GM23338 (cell line): ENCODE results near the gene MON1B. TPM values are rescaled to one million over a fixed set of nuclear protein-coding genes. Genes with fewer than 3 reads are reported as not detected.

Experiments used
- ATAC-seq: fragments of 200-7000 bp; cut with Tn5 transposase; 3 replicates; pipeline ENCODE4 v1.9.1; 2020
- DNase-seq: peaks from one replicate; pipeline ENCODE4 v3.0.0-alpha.2; 2015; ENCODE audit warnings: low spot score
- H2AFZ ChIP-seq: fragments of 200-600 bp; sonication (generic); 2 replicates; pipeline ENCODE4 v1.8.0; 2016; ENCODE audit warnings: antibody characterized with exemption, mild to moderate bottlenecking, moderate library complexity
- H3F3A ChIP-seq: fragments of 200-600 bp; sonication (generic); replicated peaks from 2 replicates; pipeline ENCODE4 v1.8.0; 2017; ENCODE audit warnings: antibody characterized with exemption, mixed run types, low read depth
- H3K27ac ChIP-seq: fragments of 200-600 bp; sonication (generic); 2 replicates; pipeline ENCODE4 v1.6.1; 2016; ENCODE audit warnings: low read depth
- H3K27me3 ChIP-seq: fragments of 200-600 bp; sonication (generic); 2 replicates; pipeline ENCODE4 v1.8.0; 2016; ENCODE audit warnings: mild to moderate bottlenecking, mixed run types, moderate library complexity; ENCODE audit not compliant: insufficient read depth
- H3K36me3 ChIP-seq: fragments of 200-600 bp; sonication (generic); 2 replicates; pipeline ENCODE4 v1.8.0; 2016; ENCODE audit warnings: mild to moderate bottlenecking; ENCODE audit not compliant: insufficient read depth
- H3K4me1 ChIP-seq: fragments of 200-600 bp; sonication (generic); 2 replicates; pipeline ENCODE4 v1.8.0; 2016; ENCODE audit warnings: mild to moderate bottlenecking, moderate library complexity; ENCODE audit not compliant: insufficient read depth
- H3K4me2 ChIP-seq: fragments of 200-600 bp; sonication (generic); 2 replicates; pipeline ENCODE4 v1.7.1; 2017; ENCODE audit warnings: mixed run types
- H3K4me3 ChIP-seq: fragments of 200-600 bp; sonication (generic); 2 replicates; pipeline ENCODE4 v1.6.1; 2016; ENCODE audit warnings: mixed run types
- H3K79me2 ChIP-seq: fragments of 200-600 bp; sonication (generic); replicated peaks from 2 replicates; pipeline ENCODE4 v1.8.0; 2017; ENCODE audit warnings: mild to moderate bottlenecking; ENCODE audit not compliant: insufficient read depth
- H3K9me2 ChIP-seq: fragments of 200-600 bp; sonication (generic); 2 replicates; pipeline ENCODE4 v1.8.0; 2017; ENCODE audit not compliant: insufficient read depth
- H4K20me1 ChIP-seq: fragments of 200-600 bp; sonication (generic); replicated peaks from 2 replicates; pipeline ENCODE4 v1.8.0; 2017; ENCODE audit warnings: mild to moderate bottlenecking; ENCODE audit not compliant: insufficient read depth
- H3K27ac Mint-ChIP-seq: 2 replicates; pipeline ENCODE4 v1.8.0; 2020; ENCODE audit warnings: inconsistent platforms, mild to moderate bottlenecking, moderate library complexity, mixed read lengths
- H3K27me3 Mint-ChIP-seq: 3 replicates; pipeline ENCODE4 v1.8.0; 2022; ENCODE audit warnings: low read depth, mild to moderate bottlenecking, moderate library complexity, mixed read lengths, inconsistent platforms; ENCODE audit not compliant: insufficient read depth, poor library complexity
- H3K36me3 Mint-ChIP-seq: 3 replicates; pipeline ENCODE4 v1.8.0; 2021; ENCODE audit warnings: low read depth, mild to moderate bottlenecking, inconsistent platforms, moderate library complexity, mixed read lengths
- H3K4me1 Mint-ChIP-seq: 3 replicates; pipeline ENCODE4 v1.8.0; 2020; ENCODE audit warnings: mild to moderate bottlenecking, inconsistent platforms, mixed read lengths
- H3K4me3 Mint-ChIP-seq: 3 replicates; pipeline ENCODE4 v1.8.0; 2021; ENCODE audit warnings: moderate library complexity, mild to moderate bottlenecking, inconsistent platforms, mixed read lengths
- H3K9me3 Mint-ChIP-seq: 3 replicates; pipeline ENCODE4 v1.8.0; 2020; ENCODE audit warnings: moderate library complexity, mild to moderate bottlenecking, inconsistent platforms, mixed read lengths
- CREB1 ChIP-seq: fragments of 250-450 bp; sonication (Bioruptor Pico); IDR thresholded peaks from 2 replicates; pipeline ENCODE4 v1.5.0; 2020; ENCODE audit warnings: low read depth, mild to moderate bottlenecking, moderate library complexity
- EZH2 ChIP-seq: fragments of 200-600 bp; sonication (generic); IDR thresholded peaks from one replicate; pipeline ENCODE4 v1.8.0; 2017; ENCODE audit warnings: antibody characterized with exemption, mild to moderate bottlenecking, low read depth; ENCODE audit not compliant: unreplicated experiment
- EZH2phosphoT487 ChIP-seq: fragments of 200-600 bp; sonication (generic); IDR thresholded peaks from one replicate; pipeline ENCODE4 v1.8.1; 2018; ENCODE audit warnings: antibody characterized with exemption; ENCODE audit not compliant: unreplicated experiment
- JUNB ChIP-seq: IDR thresholded peaks from one replicate; pipeline ENCODE4 v1.6.1; 2016; ENCODE audit warnings: antibody characterized with exemption; ENCODE audit not compliant: unreplicated experiment
- NANOG ChIP-seq: IDR thresholded peaks from 2 replicates; pipeline ENCODE4 v1.6.1; 2016; ENCODE audit warnings: antibody characterized with exemption, borderline replicate concordance
- POLR2AphosphoS5 ChIP-seq: IDR thresholded peaks from 2 replicates; pipeline ENCODE4 v1.6.1; 2016; ENCODE audit warnings: antibody characterized with exemption, low read depth
- STAT1 ChIP-seq: IDR thresholded peaks from one replicate; pipeline ENCODE4 v1.6.1; 2016; ENCODE audit warnings: antibody characterized with exemption; ENCODE audit not compliant: unreplicated experiment
- ZNF114 ChIP-seq: fragments of 250-450 bp; sonication (Bioruptor Pico); IDR thresholded peaks from 2 replicates; pipeline ENCODE4 v1.5.0; 2020; ENCODE audit warnings: mild to moderate bottlenecking, moderate library complexity
- polyA plus RNA-seq: library from polyadenylated mRNA; unstranded; fragments of >200 nt; fragmentation: Nextera tagmentation; extraction: Ambion mirVana; gene quantifications from 2 replicates; pipeline ENCODE4 v1.2.1, GENCODE V29; 2016
- total RNA-seq: library from RNA; depleted of rRNA; stranded (reverse); fragments of >200 nt; shearing (Covaris generic); gene quantifications from 2 replicates; pipeline ENCODE4 v1.2.3, GENCODE V29; 2014
- TF ChIP-seq, protein P1 (sequence below): fragments of 250-450 bp; sonication (Bioruptor Pico); IDR thresholded peaks from 2 replicates; pipeline ENCODE4 v1.5.0; 2020; ENCODE audit warnings: mild to moderate bottlenecking, moderate library complexity
- TF ChIP-seq, protein P2 (sequence below), 2 experiments: fragments of 200-600 bp in 1 of 2; sonication (generic) in 1 of 2; conservative IDR thresholded peaks; 2 replicates each; pipeline versions ENCODE4 v1.5.1 to v1.6.1; 2016 to 2017; ENCODE audit warnings: antibody characterized with exemption in 2 of 2, low read depth in 2 of 2, mild to moderate bottlenecking in 2 of 2, moderate library complexity in 1 of 2
- TF ChIP-seq, protein P3 (sequence below): IDR thresholded peaks from 2 replicates; pipeline ENCODE4 v1.6.1; 2016; ENCODE audit warnings: antibody characterized with exemption

MON1B gene
- total and polyA plus RNA-seq, 2 experiments from 2014 or later = 9.7 to 30.2 TPM

DNA sequence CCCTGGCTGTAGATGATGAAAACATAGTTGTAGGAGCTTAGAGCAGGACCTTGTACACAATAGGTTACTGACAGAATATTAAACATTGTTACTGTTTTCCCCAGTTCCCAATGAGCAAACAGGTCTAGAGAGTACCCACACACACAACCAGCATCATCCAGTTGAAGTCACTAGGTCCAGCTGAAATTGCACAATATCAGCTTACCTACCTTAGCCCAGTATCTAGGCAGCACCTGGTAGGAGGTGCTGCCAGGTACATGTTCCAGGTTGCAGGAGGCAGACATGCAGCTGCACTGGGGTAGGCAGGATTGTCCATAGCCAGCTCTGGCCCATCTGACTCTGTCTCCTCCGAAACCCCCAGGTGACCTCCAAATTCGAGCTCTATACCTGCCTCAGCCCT is 6.8 kb downstream of the MON1B start:
- peaks cover under 1% of the 10 kb centered on the region; the same call in 1 of the 3 replicates for H3K4me1 Mint-ChIP-seq

DNA sequence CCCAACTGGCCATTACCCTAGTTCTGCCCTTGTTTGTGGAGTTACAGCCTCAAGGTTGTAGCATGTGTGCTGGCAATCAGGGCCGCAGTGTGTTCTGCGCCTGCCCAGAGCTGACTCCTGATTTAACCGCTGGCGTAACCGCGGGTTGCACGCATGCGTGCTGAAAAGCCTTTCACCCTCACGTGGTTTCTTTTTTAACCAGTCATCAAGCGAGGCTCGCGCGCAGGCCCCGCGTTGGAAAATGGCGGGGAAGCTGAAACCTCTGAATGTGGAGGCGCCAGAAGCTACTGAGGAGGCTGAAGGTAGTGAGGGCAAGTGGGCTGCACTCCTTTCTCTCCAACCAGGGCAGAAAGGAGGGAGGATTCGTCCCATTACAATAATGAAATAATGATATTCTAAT is 8.2 kb downstream of the MON1B start, which contains the start of gene SYCE1L:
TSS of gene SYCE1L (plus strand) at position 198 of the 400 bp plus-strand sequence. CDS start at position 242, 44 bp downstream.
- H3K4me1 Mint-ChIP-seq = no peaks in the 10 kb centered on the region
- no peak within 1 kb of the TSS for H3K4me3 Mint-ChIP-seq
- Histone ChIP-seq H3K4me2 (no peak within 1 kb of the TSS), H3K4me3 (no peak within 1 kb of the TSS), H3K4me1 (no peaks in the 10 kb centered on the region), H3K9me2 (no peaks in the 10 kb centered on the region), H3K36me3 (peaks cover 2% of the 10 kb centered on the region; the same call in 1 of the 2 replicates), H3K27ac (no peak within 1 kb of the TSS), H4K20me1 (no peaks in the 10 kb centered on the region; the same call in 1 of the 2 replicates), H3K27me3 (no peaks in the 10 kb centered on the region), H3F3A (no peaks in the 10 kb centered on the region), H2AFZ (no peak within 1 kb of the TSS), H3K79me2 (no peaks in the 10 kb centered on the region)
- H3K9me3 Mint-ChIP-seq = no peaks in the 10 kb centered on the region
- no peaks in the 10 kb centered on the region for H3K27me3 Mint-ChIP-seq
- no peak within 1 kb of the TSS for H3K27ac Mint-ChIP-seq
- no peak for DNase-seq
- peaks cover 32% of the 10 kb centered on the region for H3K36me3 Mint-ChIP-seq
- no peak for ATAC-seq
- TF ChIP-seq ZNF114 (CRISPR knock-in tag) (no peak), NANOG (no peak), STAT1 (no peak), EZH2phosphoT487 (no peak), POLR2AphosphoS5 (no peak), EZH2 (no peak), CREB1 (no peak), JUNB (no peak)
- TF ChIP-seq, protein P1, sequence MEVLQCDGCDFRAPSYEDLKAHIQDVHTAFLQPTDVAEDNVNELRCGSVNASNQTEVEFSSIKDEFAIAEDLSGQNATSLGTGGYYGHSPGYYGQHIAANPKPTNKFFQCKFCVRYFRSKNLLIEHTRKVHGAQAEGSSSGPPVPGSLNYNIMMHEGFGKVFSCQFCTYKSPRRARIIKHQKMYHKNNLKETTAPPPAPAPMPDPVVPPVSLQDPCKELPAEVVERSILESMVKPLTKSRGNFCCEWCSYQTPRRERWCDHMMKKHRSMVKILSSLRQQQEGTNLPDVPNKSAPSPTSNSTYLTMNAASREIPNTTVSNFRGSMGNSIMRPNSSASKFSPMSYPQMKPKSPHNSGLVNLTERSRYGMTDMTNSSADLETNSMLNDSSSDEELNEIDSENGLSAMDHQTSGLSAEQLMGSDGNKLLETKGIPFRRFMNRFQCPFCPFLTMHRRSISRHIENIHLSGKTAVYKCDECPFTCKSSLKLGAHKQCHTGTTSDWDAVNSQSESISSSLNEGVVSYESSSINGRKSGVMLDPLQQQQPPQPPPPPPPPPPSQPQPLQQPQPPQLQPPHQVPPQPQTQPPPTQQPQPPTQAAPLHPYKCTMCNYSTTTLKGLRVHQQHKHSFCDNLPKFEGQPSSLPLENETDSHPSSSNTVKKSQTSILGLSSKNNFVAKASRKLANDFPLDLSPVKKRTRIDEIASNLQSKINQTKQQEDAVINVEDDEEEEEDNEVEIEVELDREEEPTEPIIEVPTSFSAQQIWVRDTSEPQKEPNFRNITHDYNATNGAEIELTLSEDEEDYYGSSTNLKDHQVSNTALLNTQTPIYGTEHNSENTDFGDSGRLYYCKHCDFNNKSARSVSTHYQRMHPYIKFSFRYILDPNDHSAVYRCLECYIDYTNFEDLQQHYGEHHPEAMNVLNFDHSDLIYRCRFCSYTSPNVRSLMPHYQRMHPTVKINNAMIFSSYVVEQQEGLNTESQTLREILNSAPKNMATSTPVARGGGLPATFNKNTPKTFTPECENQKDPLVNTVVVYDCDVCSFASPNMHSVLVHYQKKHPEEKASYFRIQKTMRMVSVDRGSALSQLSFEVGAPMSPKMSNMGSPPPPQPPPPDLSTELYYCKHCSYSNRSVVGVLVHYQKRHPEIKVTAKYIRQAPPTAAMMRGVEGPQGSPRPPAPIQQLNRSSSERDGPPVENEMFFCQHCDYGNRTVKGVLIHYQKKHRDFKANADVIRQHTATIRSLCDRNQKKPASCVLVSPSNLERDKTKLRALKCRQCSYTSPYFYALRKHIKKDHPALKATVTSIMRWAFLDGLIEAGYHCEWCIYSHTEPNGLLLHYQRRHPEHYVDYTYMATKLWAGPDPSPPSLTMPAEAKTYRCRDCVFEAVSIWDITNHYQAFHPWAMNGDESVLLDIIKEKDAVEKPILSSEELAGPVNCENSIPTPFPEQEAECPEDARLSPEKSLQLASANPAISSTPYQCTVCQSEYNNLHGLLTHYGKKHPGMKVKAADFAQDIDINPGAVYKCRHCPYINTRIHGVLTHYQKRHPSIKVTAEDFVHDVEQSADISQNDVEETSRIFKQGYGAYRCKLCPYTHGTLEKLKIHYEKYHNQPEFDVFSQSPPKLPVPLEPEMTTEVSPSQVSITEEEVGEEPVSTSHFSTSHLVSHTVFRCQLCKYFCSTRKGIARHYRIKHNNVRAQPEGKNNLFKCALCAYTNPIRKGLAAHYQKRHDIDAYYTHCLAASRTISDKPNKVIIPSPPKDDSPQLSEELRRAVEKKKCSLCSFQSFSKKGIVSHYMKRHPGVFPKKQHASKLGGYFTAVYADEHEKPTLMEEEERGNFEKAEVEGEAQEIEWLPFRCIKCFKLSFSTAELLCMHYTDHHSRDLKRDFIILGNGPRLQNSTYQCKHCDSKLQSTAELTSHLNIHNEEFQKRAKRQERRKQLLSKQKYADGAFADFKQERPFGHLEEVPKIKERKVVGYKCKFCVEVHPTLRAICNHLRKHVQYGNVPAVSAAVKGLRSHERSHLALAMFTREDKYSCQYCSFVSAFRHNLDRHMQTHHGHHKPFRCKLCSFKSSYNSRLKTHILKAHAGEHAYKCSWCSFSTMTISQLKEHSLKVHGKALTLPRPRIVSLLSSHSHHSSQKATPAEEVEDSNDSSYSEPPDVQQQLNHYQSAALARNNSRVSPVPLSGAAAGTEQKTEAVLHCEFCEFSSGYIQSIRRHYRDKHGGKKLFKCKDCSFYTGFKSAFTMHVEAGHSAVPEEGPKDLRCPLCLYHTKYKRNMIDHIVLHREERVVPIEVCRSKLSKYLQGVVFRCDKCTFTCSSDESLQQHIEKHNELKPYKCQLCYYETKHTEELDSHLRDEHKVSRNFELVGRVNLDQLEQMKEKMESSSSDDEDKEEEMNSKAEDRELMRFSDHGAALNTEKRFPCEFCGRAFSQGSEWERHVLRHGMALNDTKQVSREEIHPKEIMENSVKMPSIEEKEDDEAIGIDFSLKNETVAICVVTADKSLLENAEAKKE (CRISPR knock-in tag) = no peak
- TF ChIP-seq, protein P2, sequence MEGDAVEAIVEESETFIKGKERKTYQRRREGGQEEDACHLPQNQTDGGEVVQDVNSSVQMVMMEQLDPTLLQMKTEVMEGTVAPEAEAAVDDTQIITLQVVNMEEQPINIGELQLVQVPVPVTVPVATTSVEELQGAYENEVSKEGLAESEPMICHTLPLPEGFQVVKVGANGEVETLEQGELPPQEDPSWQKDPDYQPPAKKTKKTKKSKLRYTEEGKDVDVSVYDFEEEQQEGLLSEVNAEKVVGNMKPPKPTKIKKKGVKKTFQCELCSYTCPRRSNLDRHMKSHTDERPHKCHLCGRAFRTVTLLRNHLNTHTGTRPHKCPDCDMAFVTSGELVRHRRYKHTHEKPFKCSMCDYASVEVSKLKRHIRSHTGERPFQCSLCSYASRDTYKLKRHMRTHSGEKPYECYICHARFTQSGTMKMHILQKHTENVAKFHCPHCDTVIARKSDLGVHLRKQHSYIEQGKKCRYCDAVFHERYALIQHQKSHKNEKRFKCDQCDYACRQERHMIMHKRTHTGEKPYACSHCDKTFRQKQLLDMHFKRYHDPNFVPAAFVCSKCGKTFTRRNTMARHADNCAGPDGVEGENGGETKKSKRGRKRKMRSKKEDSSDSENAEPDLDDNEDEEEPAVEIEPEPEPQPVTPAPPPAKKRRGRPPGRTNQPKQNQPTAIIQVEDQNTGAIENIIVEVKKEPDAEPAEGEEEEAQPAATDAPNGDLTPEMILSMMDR (conservative IDR thresholded peaks at IDR 0.05; ENCODE audit: low read depth in 2 of 2) = no peak
- TF ChIP-seq, protein P3, sequence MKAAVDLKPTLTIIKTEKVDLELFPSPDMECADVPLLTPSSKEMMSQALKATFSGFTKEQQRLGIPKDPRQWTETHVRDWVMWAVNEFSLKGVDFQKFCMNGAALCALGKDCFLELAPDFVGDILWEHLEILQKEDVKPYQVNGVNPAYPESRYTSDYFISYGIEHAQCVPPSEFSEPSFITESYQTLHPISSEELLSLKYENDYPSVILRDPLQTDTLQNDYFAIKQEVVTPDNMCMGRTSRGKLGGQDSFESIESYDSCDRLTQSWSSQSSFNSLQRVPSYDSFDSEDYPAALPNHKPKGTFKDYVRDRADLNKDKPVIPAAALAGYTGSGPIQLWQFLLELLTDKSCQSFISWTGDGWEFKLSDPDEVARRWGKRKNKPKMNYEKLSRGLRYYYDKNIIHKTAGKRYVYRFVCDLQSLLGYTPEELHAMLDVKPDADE = no peak

More for the DNA sequence above, 6.8 kb downstream of the MON1B start:
- ATAC-seq (no peak), DNase-seq (no peak)
- Mint-ChIP-seq H3K36me3 (peaks cover 43% of the 10 kb centered on the region), H3K27me3 (no peaks in the 10 kb centered on the region), H3K27ac (no peak overlapping the region), H3K4me3 (no peak overlapping the region), H3K9me3 (no peaks in the 10 kb centered on the region)
- Histone ChIP-seq H3K4me1 (no peaks in the 10 kb centered on the region), H3F3A (no peaks in the 10 kb centered on the region), H2AFZ (no peak overlapping the region), H4K20me1 (no peaks in the 10 kb centered on the region; the same call in 1 of the 2 replicates), H3K4me2 (no peak overlapping the region), H3K27me3 (no peaks in the 10 kb centered on the region), H3K9me2 (no peaks in the 10 kb centered on the region), H3K36me3 (peaks cover 4% of the 10 kb centered on the region; the same call in 1 of the 2 replicates), H3K79me2 (peaks cover 5% of the 10 kb centered on the region), H3K4me3 (no peak overlapping the region), H3K27ac (no peak overlapping the region)
- no peak for TF ChIP-seq EZH2phosphoT487
- no peak for TF ChIP-seq CREB1
- TF ChIP-seq JUNB = no peak
